Islet of Langerhans (tissue), 1 donor: ENCODE measurements around the gene PRR35.

ENCODE experiments used
- FAIRE-seq: peaks from one replicate; lab custom pipeline; 2011; peaks lifted over from hg19 to GRCh38; lab: Jason Lieb, UNC

PRR35 gene

DNA sequence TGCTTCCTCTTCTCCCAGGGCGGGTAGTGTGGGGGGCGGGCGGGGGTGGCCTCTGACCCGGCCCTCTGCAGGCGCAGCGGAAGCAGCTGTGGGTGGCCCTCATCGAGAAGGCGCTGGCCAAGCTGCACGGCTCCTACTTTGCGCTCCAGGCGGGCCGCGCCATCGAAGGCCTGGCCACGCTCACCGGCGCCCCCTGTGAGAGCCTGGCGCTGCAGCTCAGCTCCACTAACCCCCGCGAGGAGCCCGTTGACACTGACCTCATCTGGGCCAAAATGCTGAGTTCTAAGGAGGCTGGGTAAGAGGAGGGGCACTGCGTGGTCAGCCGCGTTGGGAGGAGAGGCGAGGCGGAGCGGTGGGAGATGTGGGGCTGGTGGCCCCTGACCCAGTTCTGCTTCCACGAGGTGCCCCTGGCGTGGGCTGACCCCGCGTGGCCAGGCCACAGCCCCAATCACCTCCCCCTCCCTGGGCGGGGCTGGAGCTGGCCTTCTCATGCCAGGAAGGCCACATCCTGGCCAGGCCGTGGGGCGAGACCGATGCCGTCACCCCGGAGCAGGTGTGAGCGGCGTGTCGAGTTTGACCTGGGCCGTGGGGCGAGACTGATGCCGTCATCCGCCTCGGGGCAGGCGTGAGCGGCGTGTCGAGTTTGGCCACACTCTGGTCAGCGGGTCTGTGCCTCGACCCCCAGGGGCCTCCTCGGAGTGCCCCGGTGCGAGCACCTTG, 10.5 kb upstream of the PRR35 start:
- FAIRE-seq: no peak

DNA sequence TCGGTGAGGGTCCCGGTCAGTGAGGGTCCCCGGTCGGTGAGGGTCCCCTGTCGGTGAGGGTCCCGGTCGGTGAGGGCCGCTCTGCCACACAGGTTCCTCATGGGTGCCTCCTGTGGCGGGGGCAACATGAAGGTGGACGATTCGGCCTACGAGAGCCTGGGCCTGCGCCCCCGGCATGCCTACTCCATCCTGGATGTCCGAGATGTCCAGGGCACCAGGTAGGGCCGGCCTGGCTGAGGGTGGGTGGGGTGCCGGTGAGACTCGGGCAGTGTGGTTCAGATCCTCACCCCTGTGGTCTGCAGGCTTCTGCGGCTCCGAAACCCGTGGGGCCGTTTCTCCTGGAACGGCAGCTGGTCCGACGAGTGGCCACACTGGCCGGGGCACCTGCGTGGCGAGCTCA, 9.0 kb upstream of the PRR35 start:
- FAIRE-seq: no peak

DNA sequence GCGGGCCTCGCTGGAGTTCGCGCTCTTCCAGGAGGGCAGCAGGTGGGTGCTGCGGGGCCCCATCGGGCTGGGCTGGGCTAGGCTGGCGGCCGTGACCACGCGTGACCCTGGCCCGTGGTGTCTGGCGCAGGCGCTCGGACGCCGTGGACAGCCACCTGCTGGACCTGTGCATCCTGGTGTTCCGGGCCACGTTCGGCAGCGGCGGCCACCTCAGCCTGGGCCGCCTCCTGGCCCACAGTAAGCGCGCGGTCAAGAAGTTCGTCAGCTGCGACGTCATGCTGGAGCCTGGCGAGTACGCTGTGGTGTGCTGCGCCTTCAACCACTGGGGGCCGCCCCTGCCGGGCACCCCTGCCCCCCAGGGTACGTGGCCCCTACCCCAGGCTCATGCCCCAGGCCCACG, 8.0 kb upstream of the PRR35 start:
- FAIRE-seq: no peak

DNA sequence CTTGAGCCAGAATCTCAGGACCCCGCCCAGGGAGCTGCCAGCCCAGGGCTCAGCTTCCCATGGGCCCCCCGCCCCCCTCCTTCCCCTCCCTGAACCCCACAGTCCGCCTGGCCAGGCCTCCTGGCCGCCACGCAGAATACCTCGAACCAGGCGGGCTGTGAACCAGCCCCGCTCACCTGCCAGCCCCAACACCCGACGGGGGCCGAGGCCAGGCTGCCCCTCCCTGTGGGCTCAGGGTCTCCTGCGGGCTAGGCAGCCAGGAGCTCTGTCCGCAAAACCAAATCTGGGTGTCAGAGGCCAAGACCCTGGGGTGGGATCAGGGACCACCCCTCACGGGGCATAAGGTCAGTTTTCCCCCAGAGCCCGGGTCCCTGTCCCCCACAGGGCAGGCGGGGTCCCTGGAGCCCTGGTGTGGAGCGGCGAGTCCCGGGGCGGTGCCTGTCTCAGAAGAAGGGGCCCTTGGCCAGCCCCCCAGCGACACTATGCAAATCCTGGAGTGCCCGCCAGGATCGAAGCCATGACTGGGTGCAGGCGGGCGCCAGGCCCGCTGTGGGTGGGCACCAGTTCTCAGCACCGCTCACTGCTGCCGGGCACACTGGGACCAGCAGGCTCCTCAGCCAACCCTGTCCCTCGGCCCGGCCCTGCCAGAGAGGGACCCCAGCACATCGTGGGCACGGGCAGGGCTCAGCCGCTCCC, 6.4 kb upstream of the PRR35 start:
- no peak for FAIRE-seq

DNA sequence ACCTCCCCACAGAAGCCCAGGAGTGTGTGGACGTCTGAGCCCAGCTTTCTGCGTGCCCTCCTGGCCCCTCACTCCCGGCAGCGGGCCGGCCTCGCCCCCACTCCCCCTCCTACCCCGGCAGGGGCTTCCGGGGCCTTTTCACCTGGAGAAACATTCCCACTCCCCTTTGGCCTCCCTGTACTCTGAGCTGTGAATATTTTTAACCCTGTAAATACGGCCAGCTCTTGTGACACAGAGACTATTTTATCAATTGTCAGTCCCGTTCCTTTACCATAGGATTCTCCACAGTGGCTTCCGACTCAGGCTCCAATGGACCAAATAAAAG, 5.9 kb upstream of the PRR35 start:
- FAIRE-seq: no peak

DNA sequence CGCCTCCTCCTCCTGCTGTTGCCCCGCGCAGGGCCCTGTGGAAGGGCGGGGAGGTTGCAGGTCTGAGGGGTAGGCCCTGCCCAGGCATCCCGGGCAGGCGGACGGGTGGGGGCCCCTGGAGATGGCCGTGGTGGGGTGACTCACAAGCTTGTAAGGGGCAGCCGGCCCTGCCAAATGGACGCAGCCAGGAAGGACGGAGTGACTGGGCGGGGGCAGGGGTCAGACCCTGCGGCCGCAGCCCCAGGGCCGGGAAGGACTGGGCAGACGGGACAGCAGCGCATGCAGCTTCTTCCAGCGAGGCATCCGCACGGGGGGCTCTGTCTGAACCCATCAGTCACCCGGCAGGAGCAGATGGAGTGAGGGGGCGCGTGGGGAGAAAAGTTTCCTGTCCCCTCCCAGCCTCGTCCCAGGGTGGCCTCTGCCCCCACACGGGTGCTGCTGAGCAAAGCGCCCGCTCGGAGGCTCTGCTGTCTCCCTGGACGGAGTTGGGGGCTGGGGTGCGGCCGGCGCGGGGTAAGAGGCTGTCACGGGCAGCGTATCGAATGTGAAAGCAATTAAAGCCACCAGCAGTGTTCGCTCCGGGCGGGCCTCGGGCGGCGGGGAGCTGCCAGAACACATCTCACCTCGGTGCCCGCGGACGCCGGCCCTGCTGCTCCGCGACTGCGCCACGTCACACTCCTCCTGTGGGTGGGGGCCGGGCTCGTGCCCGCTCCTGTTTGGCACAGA, 5.4 kb upstream of the PRR35 start:
- no peak for FAIRE-seq

DNA sequence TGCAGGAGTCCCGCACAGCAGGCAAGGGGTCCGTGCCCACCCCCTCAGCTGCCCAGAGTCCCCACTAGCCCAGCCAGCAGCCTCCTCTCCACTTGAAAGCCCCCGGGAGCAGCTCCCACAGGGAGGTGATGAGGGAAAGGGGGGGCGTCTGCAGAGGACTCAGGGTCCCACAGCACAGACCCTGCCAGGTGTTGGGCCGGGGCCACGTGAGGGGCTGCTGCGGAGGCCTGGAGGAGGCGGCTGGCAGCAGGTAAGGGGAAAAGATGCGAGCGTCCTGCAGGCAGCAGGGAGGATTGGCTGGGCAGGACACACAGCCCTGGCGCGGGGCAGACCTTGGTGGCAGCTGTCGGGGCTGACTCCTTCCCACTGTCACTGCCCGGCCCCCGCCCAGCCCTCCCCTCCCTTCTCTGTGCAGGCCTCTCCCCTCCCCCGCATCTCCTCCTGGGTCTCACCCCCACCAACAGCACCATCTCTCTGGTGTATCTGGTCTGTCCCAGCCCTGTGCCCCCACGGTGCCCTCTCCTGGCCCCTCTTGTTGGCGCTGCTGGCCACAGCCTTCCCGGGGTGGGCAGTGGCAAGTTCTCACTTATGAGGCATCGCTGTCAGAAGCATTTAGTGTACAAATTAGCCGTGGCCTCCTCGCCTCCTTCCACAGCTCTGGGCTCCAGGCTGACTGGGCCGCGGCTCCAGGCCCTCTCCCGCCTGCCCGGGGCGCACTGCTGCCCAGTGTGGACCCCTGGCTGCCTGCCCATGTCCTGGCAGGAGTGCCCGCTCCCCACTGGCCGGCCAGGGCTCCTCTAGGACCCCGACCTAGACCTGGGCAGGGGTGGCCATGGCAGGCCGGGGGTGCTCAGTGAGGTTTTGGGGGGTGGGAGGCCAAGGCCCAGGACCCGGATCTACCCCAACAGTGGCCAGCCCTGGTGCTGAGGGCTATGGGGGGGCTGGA, 4.4 kb upstream of the PRR35 start:
- FAIRE-seq: no peak

DNA sequence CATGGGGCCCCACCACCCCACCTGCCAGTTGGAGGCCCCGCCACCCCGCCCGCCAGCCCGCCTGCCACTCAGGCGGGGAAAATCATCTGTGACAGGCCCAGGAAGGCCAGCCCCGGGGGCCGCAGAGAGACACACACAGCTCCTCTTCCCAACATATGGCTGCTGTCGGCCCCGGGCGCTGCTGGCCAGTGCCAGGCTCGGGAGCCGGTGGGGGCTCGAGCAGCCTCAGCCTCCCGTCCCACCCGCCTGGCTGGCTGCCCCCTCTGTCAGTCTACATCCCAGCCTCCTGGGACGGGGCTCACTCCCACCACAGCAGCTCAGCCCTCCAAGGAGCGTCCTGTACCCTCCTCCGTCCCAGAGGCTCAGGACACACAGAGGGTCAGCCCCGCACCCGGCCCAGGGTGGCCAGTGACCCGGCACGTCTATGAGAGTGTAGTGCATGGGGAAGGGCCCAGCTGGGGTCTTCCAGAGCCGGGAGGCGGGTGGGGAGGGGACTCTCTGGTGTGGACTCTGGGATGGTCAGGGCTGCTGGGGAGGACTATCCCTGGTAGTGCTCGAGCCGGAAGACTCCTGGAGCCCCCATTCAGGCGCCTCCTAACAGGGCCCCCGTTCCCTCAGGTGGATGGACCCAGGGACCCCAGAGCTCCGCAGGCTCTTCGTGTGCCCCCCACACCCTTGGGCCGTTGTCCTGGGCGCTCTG, 3.6 kb upstream of the PRR35 start:
- no peak for FAIRE-seq

DNA sequence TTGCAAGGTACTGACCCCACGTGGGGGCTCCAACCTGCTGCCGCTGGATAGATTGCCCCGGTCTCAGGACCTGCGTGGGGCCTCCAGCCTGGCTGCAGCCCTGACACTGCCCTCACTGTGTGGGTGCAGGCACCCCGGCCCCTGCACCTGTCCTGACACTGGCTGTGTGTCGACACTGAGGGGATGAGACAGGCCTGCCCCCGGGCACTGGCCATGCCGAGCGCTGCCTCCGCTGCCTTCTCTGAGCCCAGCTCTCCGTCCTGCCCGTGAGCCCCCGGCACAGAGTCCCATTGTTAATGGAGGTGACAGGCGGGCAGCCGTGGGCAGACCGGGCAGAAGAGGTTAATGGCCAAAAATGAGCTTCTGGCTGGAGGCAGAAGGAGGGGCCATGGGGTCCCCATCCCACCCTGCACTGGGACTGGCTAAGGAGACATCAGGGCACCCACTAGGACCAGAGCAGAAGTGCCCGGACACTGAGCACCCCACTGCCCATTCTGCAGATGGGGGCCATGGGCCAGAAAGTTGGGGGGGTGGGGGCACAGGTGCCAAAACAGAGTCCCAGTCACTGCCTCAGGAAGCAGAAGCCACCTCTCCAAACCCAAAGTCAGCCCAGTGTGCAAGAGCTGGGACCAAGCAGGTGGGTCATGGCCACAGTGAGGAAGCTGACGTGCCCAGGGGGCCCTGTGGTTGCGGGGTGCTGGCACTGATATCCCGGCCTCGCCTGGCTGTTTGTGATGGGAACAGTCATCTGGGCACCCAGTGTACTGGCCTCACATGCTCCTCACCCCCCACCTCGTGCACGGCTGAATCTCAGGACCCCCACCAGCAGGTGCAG, 2.5 kb upstream of the PRR35 start:
- no peak for FAIRE-seq

DNA sequence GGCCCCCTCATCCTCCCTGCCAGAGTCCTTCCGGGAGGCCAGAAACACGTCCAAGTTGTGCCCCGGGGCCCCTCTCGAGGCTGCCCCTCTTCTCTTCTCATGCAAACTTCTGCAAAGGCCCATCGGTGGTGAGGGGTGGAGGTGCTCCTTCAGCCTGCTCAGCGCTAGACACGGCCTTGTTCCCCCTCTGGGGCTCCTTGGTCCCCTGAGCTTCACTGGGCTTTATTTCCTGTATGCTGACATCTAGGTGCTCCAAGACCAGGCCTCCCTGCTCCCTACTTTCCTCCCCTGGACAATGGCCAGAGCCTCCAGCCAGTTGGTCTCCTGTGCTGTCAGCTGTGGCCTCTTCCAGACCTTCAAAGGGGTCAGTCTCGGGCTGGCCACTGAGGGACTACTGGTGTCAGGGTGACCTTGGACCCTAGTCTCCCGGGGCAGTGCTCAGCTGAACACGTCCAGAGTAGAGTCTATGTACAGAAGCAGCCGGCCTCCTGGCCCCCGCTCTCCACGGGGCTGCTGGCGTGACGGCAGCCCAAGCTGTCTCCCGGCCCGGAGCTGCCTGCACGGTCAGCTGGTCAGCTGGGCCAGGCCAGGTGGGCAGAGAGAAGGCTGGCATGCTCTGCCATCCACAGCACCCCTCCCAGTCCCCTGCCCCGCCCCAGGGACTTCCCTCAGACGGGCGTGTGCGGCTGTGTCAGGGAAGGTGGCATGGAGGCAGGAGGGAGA, 1.7 kb upstream of the PRR35 start:
- FAIRE-seq: no peak

DNA sequence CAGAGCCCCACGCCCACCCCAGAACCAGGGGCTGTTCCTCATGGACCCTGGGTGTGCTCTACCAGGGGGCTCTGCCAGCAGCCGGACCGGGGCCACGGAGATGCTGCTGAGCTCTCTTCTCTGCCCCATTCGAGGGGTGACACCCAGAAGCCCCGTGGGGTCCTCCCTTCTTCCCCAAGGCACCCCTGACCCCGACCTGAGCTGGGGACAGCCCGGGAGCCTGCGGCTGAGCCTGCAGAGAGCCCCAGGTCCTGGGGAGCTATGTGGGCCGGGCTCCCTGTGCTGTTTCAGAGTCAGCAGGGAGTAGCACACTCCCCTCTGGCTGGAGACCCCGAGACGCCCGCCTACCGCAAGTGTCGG, 1.2 kb upstream of the PRR35 start:
- FAIRE-seq: no peak

DNA sequence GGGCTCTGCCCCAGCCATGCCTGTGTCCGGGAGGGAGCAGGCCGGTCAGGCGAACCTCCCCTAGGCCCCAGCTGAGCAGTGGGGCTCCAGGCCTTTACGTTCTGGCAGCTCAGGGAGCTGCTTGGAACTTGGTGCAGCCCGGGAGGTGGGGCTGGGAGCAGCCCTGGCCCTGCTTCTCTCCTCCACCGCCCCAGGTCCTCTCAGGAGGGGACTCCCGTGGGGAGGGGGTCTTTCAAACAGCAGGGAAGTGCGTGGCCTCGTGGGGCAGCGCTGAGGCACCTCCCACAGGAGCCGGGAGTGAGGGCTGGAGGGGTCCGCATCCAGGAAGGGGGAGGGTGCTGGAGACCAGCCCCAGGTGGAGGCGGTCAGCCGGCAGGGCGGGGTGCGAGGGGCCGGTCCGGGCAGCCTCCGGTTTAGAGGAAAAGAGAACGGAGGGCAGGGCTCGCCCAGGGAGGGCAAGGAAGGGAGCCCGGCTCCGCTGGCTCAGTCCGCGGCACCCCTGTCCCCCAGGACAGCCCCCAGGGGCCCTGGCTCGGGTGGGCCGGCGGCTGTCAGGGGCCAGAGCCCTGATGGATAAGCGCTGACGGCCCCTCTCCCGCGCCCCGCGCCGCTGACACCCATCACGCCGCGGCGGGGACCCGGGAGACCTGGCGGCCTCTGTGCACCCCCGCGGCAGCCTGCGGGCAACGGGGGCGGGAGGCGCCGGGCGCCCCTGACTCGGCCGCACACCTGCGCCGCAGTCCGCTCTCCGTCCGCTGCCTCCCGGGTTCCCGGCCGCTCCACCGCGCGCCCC, 587 bp upstream of the PRR35 start:
- no peak for FAIRE-seq

DNA sequence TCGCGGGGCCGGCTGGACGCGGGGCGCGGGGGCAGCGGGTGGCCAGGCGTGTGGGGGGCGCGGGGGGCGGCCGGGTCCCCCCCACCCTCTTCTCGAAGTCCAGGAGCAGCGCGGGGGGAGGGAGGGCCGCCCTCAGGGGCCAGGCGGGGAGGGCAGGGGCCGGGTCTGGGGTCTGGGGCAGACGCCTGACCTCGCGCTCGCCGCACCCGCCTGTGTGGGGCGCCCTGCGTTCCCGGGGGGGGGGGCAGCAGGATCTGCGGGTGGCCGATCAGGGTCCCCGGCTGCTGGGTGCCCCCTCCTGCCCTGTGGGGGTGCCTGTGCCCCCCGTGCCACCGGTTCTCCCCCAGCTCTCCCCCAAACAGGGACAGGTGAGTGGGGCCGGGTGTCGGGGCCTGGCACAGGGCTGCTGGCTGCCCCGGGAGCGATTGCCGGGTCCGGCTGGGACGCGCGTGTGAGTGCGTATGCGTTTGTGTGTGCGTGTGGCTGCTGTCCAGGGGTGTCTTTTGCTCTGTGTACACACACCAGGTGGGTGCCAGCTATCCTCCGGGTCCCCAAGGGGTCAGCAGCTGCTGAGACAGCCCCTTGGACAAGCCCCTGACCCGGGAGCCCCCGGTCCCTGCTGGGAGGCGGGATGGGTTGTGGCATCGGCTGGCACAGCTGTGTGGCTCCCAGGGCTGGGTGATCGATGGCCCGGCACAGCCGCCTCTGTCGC, 663 bp downstream of the PRR35 start:
- no peak for FAIRE-seq

DNA sequence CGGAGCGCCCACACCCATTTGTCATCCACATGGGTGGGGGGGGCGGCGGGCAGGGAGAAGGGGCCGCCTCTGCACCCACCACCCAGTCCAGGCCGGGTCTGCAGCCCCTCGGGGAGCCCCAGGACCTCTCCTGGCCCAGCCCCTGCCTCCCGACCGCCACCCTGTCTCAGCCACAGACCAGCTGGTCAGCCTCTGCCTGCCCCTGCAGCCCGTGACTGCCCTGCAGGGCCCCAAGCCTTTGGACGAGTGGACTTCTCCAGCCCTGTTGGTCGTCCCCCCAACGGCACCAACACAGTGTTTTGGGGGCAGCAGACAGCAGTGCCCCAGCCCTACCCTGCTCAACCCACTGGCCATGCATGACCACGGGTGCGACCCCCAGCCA, 1.2 kb downstream of the PRR35 start:
- no peak for FAIRE-seq

DNA sequence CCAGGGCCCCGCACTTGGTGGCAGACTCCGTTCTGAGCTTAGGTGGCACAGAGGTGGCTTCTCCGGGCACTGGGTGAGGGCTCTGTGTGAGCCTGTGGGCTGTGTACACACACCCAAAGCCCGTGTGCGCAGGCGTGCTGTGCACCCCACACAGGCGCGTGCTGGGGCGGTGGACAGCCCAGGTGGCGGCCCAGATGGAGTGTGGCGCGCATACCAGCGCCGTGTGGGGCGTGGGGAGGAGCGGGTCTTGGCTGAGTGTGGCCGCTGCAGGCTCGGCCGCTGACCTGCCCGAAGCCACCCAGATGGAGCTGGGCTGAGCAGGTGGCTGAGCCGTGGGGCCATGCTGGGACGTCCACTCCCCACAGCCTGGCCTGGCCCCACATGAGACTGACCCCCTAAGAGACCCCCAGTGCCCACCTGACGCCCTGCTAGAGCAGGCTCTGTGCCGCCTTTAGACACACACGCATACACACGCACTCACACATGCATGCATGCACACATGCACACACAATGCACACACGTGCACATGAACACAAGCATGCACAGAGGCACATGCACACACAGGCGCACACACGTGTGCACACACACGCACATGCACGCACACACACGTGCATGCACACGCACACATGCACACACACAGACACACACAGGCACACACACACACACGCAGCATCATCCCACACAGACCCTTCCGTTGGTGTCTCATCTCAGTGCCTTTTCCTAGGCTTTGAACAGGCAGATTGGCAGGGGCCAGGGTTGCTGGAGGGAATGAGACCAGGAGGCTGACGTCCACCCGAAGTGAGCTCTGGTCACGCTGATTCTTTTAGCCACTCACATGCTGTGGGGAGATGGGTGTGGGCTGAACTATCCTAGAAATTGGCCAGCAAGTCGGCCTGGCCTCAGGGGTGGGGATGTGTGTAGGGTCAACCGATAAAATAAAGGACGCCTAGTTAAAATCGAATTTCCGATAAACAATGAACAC, 2.1 kb downstream of the PRR35 start:
- FAIRE-seq: no peak

DNA sequence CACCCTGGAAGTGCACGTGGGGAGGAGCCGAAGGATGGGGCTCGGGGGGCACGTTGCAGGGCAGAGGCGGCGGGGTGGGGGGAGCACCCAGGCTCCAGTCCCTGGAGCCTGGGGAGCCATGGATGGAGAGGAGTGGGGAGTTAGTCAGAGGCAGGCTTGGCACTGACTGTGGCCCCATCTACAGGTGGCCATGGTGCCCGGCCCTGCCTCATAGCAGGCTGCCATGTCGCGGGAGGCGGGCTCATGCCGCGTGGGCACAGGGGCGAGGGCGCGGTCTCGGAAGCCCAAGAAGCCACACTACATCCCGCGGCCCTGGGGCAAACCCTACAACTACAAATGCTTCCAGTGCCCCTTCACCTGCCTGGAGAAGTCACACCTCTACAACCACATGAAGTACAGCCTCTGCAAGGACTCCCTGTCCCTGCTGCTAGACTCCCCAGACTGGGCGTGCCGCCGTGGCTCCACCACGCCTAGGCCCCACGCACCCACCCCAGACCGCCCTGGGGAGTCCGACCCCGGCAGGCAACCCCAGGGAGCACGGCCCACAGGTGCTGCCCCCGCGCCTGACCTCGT, 3.0 kb downstream of the PRR35 start:
- no peak for FAIRE-seq

DNA sequence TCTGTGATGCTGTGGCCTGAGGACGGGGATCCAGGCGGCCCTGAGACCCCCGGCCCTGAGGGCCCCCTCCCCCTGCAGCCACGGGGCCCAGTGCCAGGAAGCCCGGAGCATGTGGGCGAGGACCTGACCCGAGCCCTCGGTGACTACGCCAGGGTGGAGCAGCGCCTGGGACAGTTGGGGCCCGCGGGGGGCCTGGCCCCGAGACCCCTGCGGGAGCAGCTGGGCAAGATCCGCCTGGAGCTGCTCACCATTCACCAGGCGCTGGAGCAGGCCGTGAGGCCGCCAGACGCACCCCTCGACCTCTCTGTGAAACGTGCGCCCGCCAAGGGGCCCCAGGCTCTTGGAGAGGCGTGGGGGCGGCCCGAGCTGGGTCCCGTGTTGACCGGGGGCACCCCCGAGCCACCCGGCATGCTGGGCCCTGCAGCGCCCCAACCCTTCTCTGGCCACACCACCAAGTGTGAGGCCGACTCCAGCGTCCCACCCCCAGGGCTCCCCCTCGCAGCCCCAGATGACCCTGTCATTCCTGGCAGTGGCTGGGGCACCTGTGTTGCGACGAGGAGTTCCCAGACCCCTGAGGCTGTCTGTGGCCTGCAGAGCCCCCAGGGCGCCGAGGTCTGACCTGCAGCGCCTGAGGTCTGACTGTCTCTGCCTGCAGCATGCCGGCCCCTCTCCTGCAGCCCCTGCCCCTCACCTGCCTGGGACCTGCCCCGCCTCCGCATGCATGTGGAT, 4.7 kb downstream of the PRR35 start:
- FAIRE-seq: no peak
